Activated CD4-positive, CD25-positive, alpha-beta regulatory T cell treated with anti-CD3 and anti-CD28 coated beads, Interleukin-2, amount 50 U/mL, for 72 hours (primary cell): ENCODE data around the gene NR3C1.

Source experiments
- DNase-seq: peaks from one replicate; pipeline ENCODE4 v3.0.0; 2021

NR3C1 gene

GRCh38 chr5:143251190-143251589, 152.3 kb downstream of the NR3C1 start:
- no peak for DNase-seq

GRCh38 chr5:143249851-143250250, 153.6 kb downstream of the NR3C1 start:
- DNase-seq = no peak

GRCh38 chr5:143248822-143249579, 154.5 kb downstream of the NR3C1 start:
- no peak for DNase-seq

GRCh38 chr5:143248391-143248790, 155.1 kb downstream of the NR3C1 start:
- DNase-seq = no peak

- DNase-seq = no peak
Observed at GRCh38 chr5:143247134-143247815, 156.2 kb downstream of the NR3C1 start.

GRCh38 chr5:143245929-143246561, 157.4 kb downstream of the NR3C1 start:
- no peak for DNase-seq

GRCh38 chr5:143244990-143245389, 158.5 kb downstream of the NR3C1 start:
- no peak for DNase-seq

GRCh38 chr5:143244000-143244736, 159.3 kb downstream of the NR3C1 start:
- no peak for DNase-seq

GRCh38 chr5:143243103-143243502, 160.4 kb downstream of the NR3C1 start:
- DNase-seq = no peak

- DNase-seq = no peak
Observed at GRCh38 chr5:143241892-143242291, 161.6 kb downstream of the NR3C1 start.

GRCh38 chr5:143239882-143240518, 163.5 kb downstream of the NR3C1 start:
- no peak for DNase-seq

GRCh38 chr5:143238620-143239019, 164.9 kb downstream of the NR3C1 start:
- DNase-seq = no peak

GRCh38 chr5:143237664-143238063, 165.8 kb downstream of the NR3C1 start:
- DNase-seq = no peak

- DNase-seq = no peak
Observed at GRCh38 chr5:143236682-143237081, 166.8 kb downstream of the NR3C1 start.

GRCh38 chr5:143235423-143235822, 168.1 kb downstream of the NR3C1 start:
- DNase-seq = no peak

GRCh38 chr5:143234162-143234842, 169.2 kb downstream of the NR3C1 start:
- no peak for DNase-seq

- no peak for DNase-seq
Observed at GRCh38 chr5:143233031-143233430, 170.5 kb downstream of the NR3C1 start.

- no peak for DNase-seq
Observed at GRCh38 chr5:143231973-143232812, 171.3 kb downstream of the NR3C1 start.

GRCh38 chr5:143231416-143231815, 172.1 kb downstream of the NR3C1 start:
- DNase-seq = no peak

- no peak for DNase-seq
Observed at GRCh38 chr5:143230676-143230996, 172.8 kb downstream of the NR3C1 start.

GRCh38 chr5:143229896-143230675, 173.4 kb downstream of the NR3C1 start:
- no peak for DNase-seq
